GM19455 (cell line): ENCODE measurements around the gene SHLD3.
"Not testable (repeated sequence)": the region's sequence is repeated elsewhere in the genome, so short reads cannot be mapped to it uniquely, and the experiment has no call there.

Experiments
- ATAC-seq: cut with Tn5 transposase; IDR thresholded peaks from one replicate; pipeline ENCODE4 v1.9.1; 2021; ENCODE audit not compliant: unreplicated experiment

The SHLD3 gene, protein sequence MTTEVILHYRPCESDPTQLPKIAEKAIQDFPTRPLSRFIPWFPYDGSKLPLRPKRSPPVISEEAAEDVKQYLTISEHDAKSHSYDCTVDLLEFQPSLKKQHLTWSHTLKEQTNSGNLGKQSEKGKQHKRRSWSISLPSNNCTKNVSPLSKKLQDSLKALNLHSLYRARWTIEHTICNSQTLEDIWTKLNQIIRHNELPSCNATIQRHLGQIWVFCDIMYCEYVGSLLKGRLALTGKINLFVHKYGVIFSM

GRCh38 chr5:65624571-65625555 lies at the start of gene SHLD3, which contains the start of gene TRAPPC13:
SHLD3 (plus strand) TSS chr5:65625027; CDS start chr5:65629588, 4,561 bp downstream.
TRAPPC13 (plus strand) TSS chr5:65625027; CDS start chr5:65625061, 34 bp downstream.
- ATAC-seq: peak; percentile 87

DNA sequence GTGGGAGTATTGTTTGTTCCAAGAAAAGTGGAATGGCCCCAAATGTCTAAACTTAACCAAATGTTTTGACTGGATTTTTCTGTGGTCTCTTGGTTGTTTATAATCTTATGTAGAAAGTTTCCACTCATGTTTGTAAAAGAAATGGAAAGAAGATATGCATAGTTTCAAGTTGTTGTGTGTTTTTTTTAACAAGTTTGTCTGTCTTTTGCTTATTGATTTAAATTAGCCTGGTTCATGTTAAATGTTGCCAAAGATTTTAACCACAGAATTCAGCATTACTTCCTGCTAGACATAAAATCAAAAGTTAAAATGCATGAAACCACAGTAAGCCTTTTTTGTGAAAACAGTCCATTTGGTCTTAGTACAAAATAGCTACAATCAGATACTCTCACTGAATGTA lies 47.7 kb upstream of the SHLD3 start:
- no peak for ATAC-seq

DNA sequence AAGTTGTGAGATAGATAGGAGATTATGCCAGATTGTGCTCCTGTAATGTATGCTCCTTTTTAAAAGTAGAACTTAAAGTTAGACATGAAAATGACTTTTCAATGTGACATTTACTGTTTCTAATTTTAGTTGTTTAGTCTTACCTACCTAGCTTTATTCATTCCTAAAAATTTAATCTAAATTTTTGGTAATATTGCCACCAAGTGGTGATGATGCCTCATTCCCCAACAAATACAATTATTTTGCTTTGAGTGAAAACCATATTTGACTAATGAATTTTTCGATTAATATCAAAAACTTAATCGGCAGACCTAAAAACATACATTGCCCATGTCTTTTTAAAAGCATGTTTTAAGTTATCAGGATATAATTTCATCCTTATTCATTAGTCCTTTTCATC lies 36.1 kb upstream of the SHLD3 start:
- no peak for ATAC-seq

DNA sequence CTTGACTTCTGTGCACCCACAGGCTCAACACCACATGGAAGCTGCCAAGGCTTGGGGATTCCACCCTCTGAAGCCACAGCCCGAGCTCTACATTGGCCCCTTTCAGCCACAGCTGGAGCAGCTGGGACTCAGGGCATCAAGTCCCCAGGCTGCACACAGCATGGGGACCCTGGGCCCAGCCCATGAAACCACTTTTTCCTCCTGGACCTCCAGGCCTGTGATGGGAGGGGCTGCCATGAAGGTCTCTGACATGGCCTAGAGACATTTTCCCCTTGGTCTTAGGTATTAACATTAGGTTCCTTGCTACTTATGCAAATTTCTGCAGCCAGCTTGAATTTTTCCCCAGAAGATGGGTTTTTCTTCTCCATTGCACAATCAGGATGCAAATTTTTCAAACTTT lies 23.1 kb upstream of the SHLD3 start:
- not testable (repeated sequence) for ATAC-seq

- no peak for ATAC-seq
Measured at GRCh38 chr5:65611524-65611923, 13.3 kb upstream of the SHLD3 start.

DNA sequence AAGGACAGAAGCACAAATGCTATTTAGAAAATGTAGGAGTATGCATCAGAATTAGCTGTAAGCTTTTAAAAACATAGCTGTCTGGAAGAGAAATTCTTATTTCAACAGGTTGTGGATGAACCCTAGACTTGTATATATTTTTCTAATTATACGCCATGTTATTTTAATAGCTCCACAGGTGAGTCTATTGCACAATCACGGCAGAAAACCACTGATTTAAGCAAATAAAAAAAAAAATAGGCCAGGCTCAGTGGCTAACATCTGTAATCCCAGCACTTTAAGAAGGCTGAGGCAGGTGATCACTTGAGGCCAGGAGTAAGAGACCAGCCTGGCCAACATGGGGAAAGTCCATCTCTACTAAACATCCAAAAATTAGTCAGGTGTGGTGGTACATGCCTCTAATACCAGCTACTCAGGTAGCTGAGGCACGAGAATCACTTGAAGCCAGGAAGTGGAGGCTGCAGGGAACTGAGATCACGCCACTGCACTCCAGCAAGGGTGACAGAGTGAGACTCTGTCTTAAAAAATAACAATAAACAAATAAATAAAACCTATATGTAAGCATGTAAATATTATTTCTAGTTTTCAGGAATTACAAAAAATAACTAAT lies 12.4 kb upstream of the SHLD3 start:
- ATAC-seq: no peak

DNA sequence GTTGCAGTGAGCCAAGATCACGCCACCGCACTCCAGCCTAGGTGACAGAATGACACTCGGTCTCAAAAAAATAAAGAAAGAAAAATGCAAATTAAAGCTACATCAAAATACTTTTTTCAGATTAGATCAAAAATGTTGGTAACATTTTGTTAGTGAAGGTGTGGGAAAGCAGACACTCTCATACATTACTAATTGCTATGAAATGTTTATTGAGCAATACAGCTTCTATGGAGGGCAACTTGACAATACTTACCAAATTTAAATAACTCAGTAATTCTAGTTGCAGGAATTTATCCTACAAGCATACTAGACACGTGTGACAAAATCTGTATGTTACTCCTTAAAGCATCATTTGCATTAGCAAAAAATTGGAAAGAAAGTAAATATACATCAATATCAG lies 4.8 kb upstream of the SHLD3 start:
- ATAC-seq: no peak

GRCh38 chr5:65621961-65622360 lies 2.9 kb upstream of the SHLD3 start:
- not testable (repeated sequence) for ATAC-seq

- ATAC-seq: no peak
Measured at GRCh38 chr5:65623482-65623881, 1.3 kb upstream of the SHLD3 start.

DNA sequence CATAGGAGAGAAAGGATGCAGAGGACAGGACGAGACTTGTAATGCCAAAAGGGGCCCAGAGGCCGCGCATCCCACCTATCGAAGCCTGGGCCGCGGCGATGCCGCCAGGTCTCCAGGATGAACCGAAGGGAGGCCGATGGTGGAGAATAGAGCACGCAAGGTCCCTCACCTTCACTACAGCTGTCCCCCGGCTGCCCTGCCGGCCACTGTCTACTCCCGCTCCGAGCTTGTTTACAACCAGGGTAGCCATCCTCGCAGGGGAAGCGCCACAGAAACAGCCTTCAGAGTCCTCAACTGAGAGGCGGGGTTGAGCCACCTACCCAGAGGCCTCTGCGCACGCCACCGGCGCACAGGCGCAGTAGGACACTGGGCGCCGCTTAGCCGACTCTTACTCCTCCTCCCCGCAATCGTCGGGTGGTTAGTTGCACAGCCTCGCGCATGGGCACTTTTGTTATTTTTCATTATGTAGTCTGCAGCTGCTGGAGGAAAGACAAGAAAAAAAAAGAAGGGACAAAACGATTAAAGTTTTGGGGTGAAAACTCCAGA lies 729 bp upstream of the SHLD3 start, which contains the start of gene TRIM23:
TRIM23 (minus strand) TSS at position 309 of the 546 bp plus-strand sequence; CDS start at position 250, 59 bp downstream.
- peak; percentile 95 for ATAC-seq

GRCh38 chr5:65625743-65626142 lies 916 bp downstream of the SHLD3 start:
- no peak for ATAC-seq

DNA sequence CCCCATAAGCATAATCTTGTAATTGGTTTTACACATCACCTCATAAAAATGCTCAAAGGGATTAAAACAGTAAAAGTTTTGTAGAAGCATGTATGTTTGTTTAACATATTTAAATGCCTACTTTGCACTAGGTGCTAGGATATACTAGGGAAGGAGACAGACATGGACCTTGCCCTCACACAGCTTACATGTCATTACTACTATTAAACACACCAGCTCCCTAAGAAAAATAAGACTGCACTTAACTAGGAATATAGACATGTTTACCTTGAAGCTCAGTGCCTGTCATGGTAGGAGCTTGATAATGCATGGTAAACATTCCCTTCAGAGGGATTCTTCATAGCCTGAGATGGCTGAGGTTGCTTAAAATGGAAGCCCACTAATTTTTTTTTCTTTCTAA lies 6.2 kb downstream of the SHLD3 start:
- no peak for ATAC-seq

- ATAC-seq: no peak
Measured at GRCh38 chr5:65640240-65640639, 15.4 kb downstream of the SHLD3 start.

- no peak for ATAC-seq
Measured at GRCh38 chr5:65646938-65647337, 22.1 kb downstream of the SHLD3 start.

DNA sequence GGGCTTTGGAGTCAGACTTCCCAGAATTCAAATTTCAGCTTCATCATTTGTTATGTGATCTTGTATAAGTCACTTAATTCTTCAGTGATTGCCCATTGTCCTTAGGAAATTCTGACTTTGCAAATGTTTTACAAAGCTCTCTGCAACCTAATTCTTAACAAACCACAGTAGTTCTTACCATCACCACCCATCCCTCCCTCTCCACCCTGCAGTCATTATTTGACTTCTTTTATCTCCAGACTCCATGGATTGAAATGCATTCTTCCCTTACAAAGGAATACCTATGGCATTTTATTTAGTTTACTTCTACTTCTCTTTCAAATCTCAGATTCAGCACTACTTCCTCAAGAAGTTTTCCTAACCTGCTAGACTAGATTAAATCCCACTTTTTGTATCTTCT lies 23.1 kb downstream of the SHLD3 start:
- ATAC-seq: no peak

DNA sequence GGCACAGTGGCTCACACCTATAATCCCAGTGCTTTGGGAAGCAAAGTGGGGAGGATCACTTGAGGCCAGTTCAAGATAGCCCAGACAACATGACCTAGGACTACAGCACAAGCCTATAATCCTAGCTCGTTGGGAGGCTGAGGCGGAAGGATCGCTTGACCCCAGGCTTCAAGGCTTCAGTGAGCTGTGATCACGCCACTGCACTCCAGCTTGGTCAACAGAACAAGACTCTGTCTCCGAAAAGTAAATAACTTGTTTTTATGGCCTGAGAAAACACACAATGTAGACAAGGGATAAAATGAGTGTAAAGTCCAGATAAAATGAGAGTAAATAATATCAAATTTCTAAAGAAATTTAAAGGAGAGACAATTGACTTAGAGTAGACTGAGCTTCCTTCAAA lies 26.3 kb downstream of the SHLD3 start:
- no peak for ATAC-seq

DNA sequence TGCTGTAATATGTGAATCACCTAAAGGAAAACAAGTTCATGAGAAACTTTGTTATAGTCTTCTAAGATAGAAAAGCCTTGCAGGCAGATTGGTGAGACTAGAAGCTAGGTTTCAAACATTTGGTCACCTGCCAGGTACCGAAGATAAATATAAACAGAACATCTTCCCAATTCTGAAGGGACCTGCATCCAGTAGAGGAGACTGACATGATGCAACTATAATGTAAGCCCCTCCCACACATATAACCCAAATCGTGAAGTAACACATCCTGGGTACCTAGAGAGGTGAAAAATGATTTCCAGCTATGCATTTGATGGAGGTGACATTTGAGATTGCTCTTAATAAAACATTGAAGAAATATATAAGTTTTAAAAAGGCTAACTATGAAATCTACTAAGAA lies 29.9 kb downstream of the SHLD3 start:
- ATAC-seq: no peak

DNA sequence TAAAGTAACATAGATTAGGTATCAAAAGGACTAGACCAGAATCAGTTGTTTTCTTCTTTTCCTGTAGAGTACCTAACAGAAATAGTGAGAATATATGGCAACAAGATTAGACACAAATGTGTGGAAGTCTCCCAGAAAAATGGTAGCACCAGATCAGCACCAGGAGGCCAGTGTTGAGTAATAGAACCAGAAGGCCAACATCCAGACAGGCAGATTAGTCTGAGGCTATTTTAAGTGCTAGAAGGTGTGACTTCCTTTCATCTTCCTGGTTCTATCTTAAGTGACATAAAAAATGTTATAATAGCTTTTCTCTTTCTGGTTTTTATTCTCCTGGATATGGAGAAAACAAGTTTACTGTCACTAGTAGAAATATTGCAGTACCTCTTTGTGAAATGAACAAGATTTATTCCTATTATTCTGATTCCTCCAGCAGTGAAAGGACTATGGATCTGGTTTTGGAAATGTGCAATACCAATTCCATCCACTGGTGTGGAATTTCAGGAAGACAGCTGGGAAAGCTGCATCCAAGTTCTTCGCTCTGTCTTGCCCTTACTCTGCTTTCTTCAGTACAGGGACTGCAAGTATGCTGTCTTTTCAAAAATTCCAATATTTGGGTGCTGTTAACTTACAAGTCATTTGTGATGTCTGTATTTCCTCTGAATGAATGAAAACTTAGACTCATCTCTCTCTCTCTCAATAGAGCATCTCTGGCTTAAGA lies 39.1 kb downstream of the SHLD3 start:
- ATAC-seq: no peak

- no peak for ATAC-seq
Measured at GRCh38 chr5:65668696-65669095, 43.9 kb downstream of the SHLD3 start.

DNA sequence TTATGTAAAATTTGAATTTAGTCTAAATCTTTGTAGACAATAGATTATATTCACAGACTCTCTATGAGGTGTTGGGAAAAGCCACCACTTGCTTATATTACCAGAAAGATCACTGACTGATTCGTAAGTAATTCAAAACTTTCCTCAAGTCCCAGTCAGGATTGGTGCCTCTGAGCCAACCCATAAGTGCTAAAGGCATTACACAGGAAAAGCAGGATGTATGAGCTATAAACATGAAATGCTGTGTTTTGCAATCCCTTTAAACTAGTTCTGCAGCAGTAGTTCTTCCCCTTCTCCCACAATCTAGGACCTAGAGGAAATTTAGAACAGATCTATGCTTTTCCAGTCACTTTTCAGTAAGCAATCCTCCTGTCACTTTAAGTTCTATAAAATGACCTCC lies 48.0 kb downstream of the SHLD3 start:
- no peak for ATAC-seq

DNA sequence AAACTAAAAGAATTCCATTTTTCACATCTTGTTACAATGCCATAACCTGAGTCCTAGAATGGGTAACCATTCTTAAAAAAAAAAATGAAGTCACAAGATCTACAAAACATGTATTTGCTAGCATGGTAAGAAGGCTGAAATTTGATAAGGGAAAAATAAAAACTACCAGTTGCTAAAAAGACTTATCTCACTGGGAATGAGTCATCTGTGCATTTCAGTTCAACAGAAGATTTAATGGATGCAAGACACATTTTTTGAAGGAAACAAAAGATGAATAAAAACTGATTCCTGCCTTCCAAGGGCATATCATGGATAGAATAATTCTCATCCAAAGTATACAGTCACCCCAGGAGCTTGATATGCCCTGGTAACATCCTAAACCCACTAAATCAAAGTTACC lies 49.9 kb downstream of the SHLD3 start:
- no peak for ATAC-seq
